HFF-Myc (cell line): Measurements from ENCODE around the gene EPB42.

Experiments used
- DNase-seq: peaks from one replicate; pipeline ENCODE4 v3.0.0-alpha.2; 2011; ENCODE audit warnings: low read depth; ENCODE audit errors: extremely low read depth
- H3K4me3 ChIP-seq: replicated peaks from 2 replicates; pipeline ENCODE4 v1.5.1; 2011; ENCODE audit warnings: low read depth, mild to moderate bottlenecking, control low read depth, low read length
- CTCF ChIP-seq: IDR thresholded peaks from 2 replicates; pipeline ENCODE4 v1.5.1; 2012; ENCODE audit warnings: mild to moderate bottlenecking, low read depth, low read length, control low read depth; ENCODE audit errors: missing control alignments

Gene EPB42

GRCh38 chr15:43213466-43213865 lies 7.4 kb downstream of the EPB42 start:
- no peak for DNase-seq
- H3K4me3 ChIP-seq = no peak overlapping the region
- no peak for TF ChIP-seq CTCF

- DNase-seq = no peak
- TF ChIP-seq CTCF = no peak
- no peak overlapping the region for H3K4me3 ChIP-seq
Observed at GRCh38 chr15:43212951-43213350, 7.9 kb downstream of the EPB42 start.

GRCh38 chr15:43212299-43212698 lies 8.5 kb downstream of the EPB42 start:
- no peak for DNase-seq
- TF ChIP-seq CTCF = no peak
- no peak overlapping the region for H3K4me3 ChIP-seq

- H3K4me3 ChIP-seq = no peak overlapping the region
- DNase-seq = no peak
- no peak for TF ChIP-seq CTCF
Observed at GRCh38 chr15:43211224-43211735, 9.5 kb downstream of the EPB42 start.

GRCh38 chr15:43210807-43211206 lies 10.0 kb downstream of the EPB42 start:
- no peak for DNase-seq
- H3K4me3 ChIP-seq = no peak overlapping the region
- TF ChIP-seq CTCF = no peak

GRCh38 chr15:43210172-43210745 lies 10.6 kb downstream of the EPB42 start:
- no peak for TF ChIP-seq CTCF
- no peak for DNase-seq

More at GRCh38 chr15:43210172-43210745, 10.6 kb downstream of the EPB42 start:
- H3K4me3 ChIP-seq = no peak overlapping the region
